Endothelial cell of umbilical vein (primary cell): ENCODE measurements around the gene TXNRD2. TPM values are rescaled to one million over a fixed set of nuclear protein-coding genes. Genes with fewer than 3 reads are reported as not detected.

ENCODE experiments used
- BruUV-seq: library from RNA; stranded (reverse); fragments of 400-500 nt; replicated peaks from 2 replicates; lab custom pipeline; 2021; lab: Mats Ljungman, UMichigan
- CTCF ChIA-PET: fragments of 300-600, 350-600 bp; sonication (Branson Sonifier 250); formaldehyde crosslinking; loops from one replicate; lab custom pipeline; 2021; ENCODE audit warnings: antibody characterized with exemption, inconsistent platforms; lab: Charles Lee
- POLR2A ChIA-PET: fragments of 300-600, 350-600 bp; sonication (Branson Sonifier 250); formaldehyde crosslinking; loops from one replicate; lab custom pipeline; 2021; ENCODE audit warnings: antibody characterized with exemption, inconsistent platforms; lab: Charles Lee
- DNase-seq: peaks from one replicate; pipeline ENCODE4 v3.0.0-alpha.2; 2011; ENCODE audit warnings: low read depth, low spot score
- FAIRE-seq: peaks from 2 replicates; lab custom pipeline; 2011; peaks lifted over from hg19 to GRCh38; lab: Jason Lieb, UNC
- H2AFZ ChIP-seq: 2 replicates; pipeline ENCODE4 v1.6.0; 2012; ENCODE audit warnings: low read depth, low read length, control low read depth, inconsistent platforms
- H3K27ac ChIP-seq: 2 replicates; pipeline ENCODE4 v1.5.1; 2011; ENCODE audit warnings: low read depth, mild to moderate bottlenecking, control low read depth, low read length, moderate library complexity; ENCODE audit not compliant: insufficient read depth
- H3K27me3 ChIP-seq, 2 experiments: 2 replicates each; pipeline versions ENCODE4 v1.6.0 to v1.6.1; 2011; ENCODE audit warnings: low read length in 2 of 2, mixed read lengths in 1 of 2; ENCODE audit not compliant: control insufficient read depth in 2 of 2, insufficient read depth in 2 of 2
- H3K36me3 ChIP-seq, 2 experiments: 2 replicates in 1 of 2; 3 replicates in 1 of 2; pipeline ENCODE4 v1.5.1; 2011; ENCODE audit warnings: low read length in 2 of 2, mild to moderate bottlenecking in 1 of 2, moderate library complexity in 1 of 2; ENCODE audit not compliant: control insufficient read depth in 2 of 2, insufficient read depth in 2 of 2; ENCODE audit errors: extremely low read depth in 1 of 2
- H3K4me1 ChIP-seq: 3 replicates; pipeline ENCODE4 v1.5.1; 2011; ENCODE audit warnings: mild to moderate bottlenecking, low read length; ENCODE audit not compliant: control insufficient read depth, insufficient read depth; ENCODE audit errors: extremely low read depth
- H3K4me2 ChIP-seq: 2 replicates; pipeline ENCODE4 v1.6.1; 2011; ENCODE audit warnings: low read length, control low read depth, mixed read lengths; ENCODE audit not compliant: insufficient read depth
- H3K4me3 ChIP-seq, 3 experiments: fragments of 200-600 bp in 1 of 3; sonication (generic), shearing (Covaris generic) in 1 of 3; replicated peaks in 1 of 3; 2 replicates each; pipeline ENCODE4 v1.5.1; 2011 to 2016; ENCODE audit warnings: control low read depth in 3 of 3, low read length in 3 of 3, mild to moderate bottlenecking in 2 of 3, inconsistent platforms in 1 of 3, low read depth in 1 of 3, moderate library complexity in 1 of 3; ENCODE audit not compliant: insufficient read depth in 1 of 3
- H3K79me2 ChIP-seq: 2 replicates; pipeline ENCODE4 v1.6.0; 2012; ENCODE audit warnings: low read length, inconsistent platforms; ENCODE audit not compliant: control insufficient read depth, insufficient read depth
- H3K9ac ChIP-seq: replicated peaks from 2 replicates; pipeline ENCODE3; 2011; ENCODE audit warnings: low read length, control low read depth; ENCODE audit not compliant: insufficient read depth; ENCODE audit errors: extremely low read depth
- H3K9me1 ChIP-seq: replicated peaks from 3 replicates; pipeline ENCODE4 v1.6.0; 2011; ENCODE audit warnings: mild to moderate bottlenecking, low read length; ENCODE audit not compliant: control insufficient read depth, insufficient read depth; ENCODE audit errors: extremely low read depth
- H3K9me3 ChIP-seq: replicated peaks from 2 replicates; pipeline ENCODE4 v1.5.1; 2012; ENCODE audit warnings: low read length, inconsistent platforms; ENCODE audit not compliant: control insufficient read depth, insufficient read depth
- H4K20me1 ChIP-seq: replicated peaks from 2 replicates; pipeline ENCODE3; 2011; ENCODE audit warnings: mild to moderate bottlenecking, low read length; ENCODE audit not compliant: control insufficient read depth, insufficient read depth; ENCODE audit errors: extremely low read depth
- EZH2 ChIP-seq: IDR thresholded peaks from 2 replicates; pipeline ENCODE4 v1.6.1; 2012; ENCODE audit warnings: borderline replicate concordance, low read depth, mild to moderate bottlenecking, moderate library complexity, low read length, inconsistent platforms; ENCODE audit not compliant: severe bottlenecking
- FOS ChIP-seq: IDR thresholded peaks from 2 replicates; pipeline ENCODE4 v1.6.1; 2011; ENCODE audit warnings: mild to moderate bottlenecking, low read length, moderate library complexity, borderline replicate concordance; ENCODE audit not compliant: insufficient read depth
- GATA2 ChIP-seq: IDR thresholded peaks from 2 replicates; pipeline ENCODE4 v1.7.0; 2011; ENCODE audit warnings: low read depth, mild to moderate bottlenecking, moderate library complexity, mixed read lengths, low read length; ENCODE audit not compliant: insufficient read length, insufficient read depth
- JUN ChIP-seq: IDR thresholded peaks from 2 replicates; pipeline ENCODE4 v1.6.1; 2011; ENCODE audit warnings: borderline replicate concordance, low read depth; ENCODE audit not compliant: insufficient read length, insufficient read depth
- MYC ChIP-seq: IDR thresholded peaks from one replicate; pipeline ENCODE4 v1.6.1; 2011; ENCODE audit warnings: mild to moderate bottlenecking, low read depth, low read length
- POLR2A ChIP-seq: IDR thresholded peaks from 2 replicates; pipeline ENCODE4 v1.6.1; 2012; ENCODE audit warnings: low read depth, mild to moderate bottlenecking, control low read depth, low read length
- POLR2AphosphoS5 ChIP-seq: IDR thresholded peaks from 2 replicates; pipeline ENCODE4 v1.6.1; 2012; ENCODE audit warnings: low read depth, mild to moderate bottlenecking, control low read depth, low read length, moderate library complexity; ENCODE audit not compliant: insufficient read depth
- dilution Hi-C: fragments of 300-500 bp; cut with MboI; formaldehyde crosslinking; loops from one replicate; pipeline ENCODE4 v1.15.0; 2019; ENCODE audit warnings: low sequenced_read_pairs; ENCODE audit not compliant: extremely low pct_ligation_motif_present
- intact Hi-C: fragments of 100-400 bp; cut with micrococcal nuclease; formaldehyde crosslinking; loops from one replicate; pipeline ENCODE4 v1.10.0; 2022
- polyA plus RNA-seq, 4 experiments: library from polyadenylated mRNA; depleted of rRNA in 3 of 4; stranded (reverse) in 3 of 4; unstranded in 1 of 4; fragments of >200 nt; gene quantifications; 2 replicates each; pipeline versions ENCODE4 v1.2.1 to v1.2.3, GENCODE V29; 2011 to 2012; ENCODE audit warnings: missing spikeins in 1 of 4
- total RNA-seq: library from RNA; stranded (reverse); gene quantifications from 2 replicates; pipeline ENCODE4 v1.2.3, GENCODE V29; 2021
- TF ChIP-seq, protein P1 (sequence below), 2 donors: IDR thresholded peaks; 1 replicate in 1 of 2; 2 replicates in 1 of 2; pipeline ENCODE4 v1.5.1; 2011; ENCODE audit warnings: low read length in 2 of 2, mild to moderate bottlenecking in 2 of 2, moderate library complexity in 2 of 2, control low read depth in 1 of 2, inconsistent platforms in 1 of 2, low read depth in 1 of 2; ENCODE audit not compliant: insufficient read depth in 1 of 2; ENCODE audit errors: extremely low read depth in 1 of 2
- TF ChIP-seq, protein P2 (sequence below): IDR thresholded peaks from 2 replicates; pipeline ENCODE4 v1.6.1; 2011; ENCODE audit not compliant: insufficient read depth, insufficient read length

The TXNRD2 gene
- total and polyA plus RNA-seq, 2 donors (not counting 3 experiments of a cell fraction or from before 2014, with no cell fraction given), result 211 to 440 TPM

DNA sequence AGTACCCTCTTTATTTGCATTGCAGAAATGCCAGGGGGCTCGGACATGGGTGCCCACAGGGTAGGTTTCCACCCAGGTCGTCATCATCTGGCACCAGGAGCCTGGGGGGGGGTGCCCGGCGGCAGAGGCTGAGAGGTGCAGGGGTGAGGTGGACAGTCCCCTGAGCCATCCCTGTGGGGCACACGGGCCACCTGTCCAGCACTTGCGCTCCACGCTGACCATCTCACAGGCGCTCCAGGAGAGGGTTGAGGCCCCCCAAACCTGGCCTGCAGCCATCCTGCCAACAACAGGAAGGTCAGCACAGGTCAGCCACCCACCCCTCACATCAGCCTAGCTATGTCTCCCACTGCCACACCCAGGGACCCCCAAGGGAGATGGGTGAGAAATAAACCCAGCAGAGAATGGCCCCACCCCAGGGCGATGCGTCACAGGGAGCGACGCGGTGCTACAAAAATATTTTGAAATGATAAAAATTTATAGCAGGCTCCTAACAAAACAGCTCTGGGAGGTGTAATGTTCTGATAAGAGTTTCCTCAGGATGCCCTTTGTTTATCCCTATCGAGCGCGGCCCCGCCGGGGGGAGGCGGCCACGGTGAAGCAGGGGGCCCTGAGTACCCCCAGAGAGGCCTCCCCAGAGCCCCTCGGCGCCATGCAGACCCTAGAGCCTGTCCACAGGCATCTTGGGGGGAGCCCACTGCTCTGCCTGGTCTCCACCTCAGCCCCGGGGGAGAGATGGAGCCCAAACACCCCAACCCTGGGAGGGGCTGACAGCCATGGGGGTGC is 65.9 kb downstream of the TXNRD2 start:
- peaks cover 10 to 12% of the 10 kb centered on the region in 2 experiments for H3K36me3 ChIP-seq
- peak; percentile 77 for FAIRE-seq
- TF ChIP-seq MYC (no peak), POLR2A (peak; percentile 51), EZH2 (no peak), POLR2AphosphoS5 (peak; percentile 75), FOS (peak; percentile 66), GATA2 (peak; percentile 91), JUN (no peak)
- TF ChIP-seq, protein P1, sequence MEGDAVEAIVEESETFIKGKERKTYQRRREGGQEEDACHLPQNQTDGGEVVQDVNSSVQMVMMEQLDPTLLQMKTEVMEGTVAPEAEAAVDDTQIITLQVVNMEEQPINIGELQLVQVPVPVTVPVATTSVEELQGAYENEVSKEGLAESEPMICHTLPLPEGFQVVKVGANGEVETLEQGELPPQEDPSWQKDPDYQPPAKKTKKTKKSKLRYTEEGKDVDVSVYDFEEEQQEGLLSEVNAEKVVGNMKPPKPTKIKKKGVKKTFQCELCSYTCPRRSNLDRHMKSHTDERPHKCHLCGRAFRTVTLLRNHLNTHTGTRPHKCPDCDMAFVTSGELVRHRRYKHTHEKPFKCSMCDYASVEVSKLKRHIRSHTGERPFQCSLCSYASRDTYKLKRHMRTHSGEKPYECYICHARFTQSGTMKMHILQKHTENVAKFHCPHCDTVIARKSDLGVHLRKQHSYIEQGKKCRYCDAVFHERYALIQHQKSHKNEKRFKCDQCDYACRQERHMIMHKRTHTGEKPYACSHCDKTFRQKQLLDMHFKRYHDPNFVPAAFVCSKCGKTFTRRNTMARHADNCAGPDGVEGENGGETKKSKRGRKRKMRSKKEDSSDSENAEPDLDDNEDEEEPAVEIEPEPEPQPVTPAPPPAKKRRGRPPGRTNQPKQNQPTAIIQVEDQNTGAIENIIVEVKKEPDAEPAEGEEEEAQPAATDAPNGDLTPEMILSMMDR (IDR thresholded peaks at IDR 0.05; ENCODE audit: extremely low read depth in 1 of 2, insufficient read depth in 1 of 2, low read depth in 1 of 2, low read length in 2 of 2), result no peak
- TF ChIP-seq, protein P2, sequence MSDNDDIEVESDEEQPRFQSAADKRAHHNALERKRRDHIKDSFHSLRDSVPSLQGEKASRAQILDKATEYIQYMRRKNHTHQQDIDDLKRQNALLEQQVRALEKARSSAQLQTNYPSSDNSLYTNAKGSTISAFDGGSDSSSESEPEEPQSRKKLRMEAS, result no peak
- ChIA-PET POLR2A (interaction anchor here (0.6 to 1.5 kb wide), 4 partner anchors 11 to 959 kb away, joined by 4 to 5 read pairs (median 4); no protein-coding TSS in a partner anchor), CTCF (interaction anchor here (1.3 to 3.0 kb wide), 7 partner anchors 16 to 145 kb away, joined by 3 to 16 read pairs (median 4); no protein-coding TSS in a partner anchor)
- DNase-seq, result peak; percentile 74
- peak overlapping the region; percentile 54 for H3K9ac ChIP-seq
- no peaks in the 10 kb centered on the region for H3K9me1 ChIP-seq
- no peaks in the 10 kb centered on the region for H3K9me3 ChIP-seq
- H2AFZ ChIP-seq, result no peak overlapping the region
- H3K79me2 ChIP-seq, result peaks cover 46% of the 10 kb centered on the region
- H3K4me2 ChIP-seq, result peak overlapping the region; percentile 45
- no TSS peak for BruUV-seq
- peaks cover 66% of the 10 kb centered on the region for H3K4me1 ChIP-seq
- H3K27me3 ChIP-seq, result no peaks in the 10 kb centered on the region
- H3K4me3 ChIP-seq, result peak overlapping the region in 2 of 3 experiments; percentile 1 to 3
- intact Hi-C loops, result loop anchor here (1.0 to 2.0 kb wide), 2 partner anchors 16 to 35 kb away; no protein-coding TSS in a partner anchor
- H4K20me1 ChIP-seq, result no peaks in the 10 kb centered on the region
- dilution Hi-C loops, result no loop called here
- peak overlapping the region; percentile 77 for H3K27ac ChIP-seq
